ENCODE results near the gene MARVELD3. TPM values are rescaled to one million over a fixed set of nuclear protein-coding genes. Genes with fewer than 3 reads are reported as not detected.

Gene MARVELD3
- total and polyA plus RNA-seq, 8 donors: 9.7 to 16.0 (median 12.8) TPM

DNA sequence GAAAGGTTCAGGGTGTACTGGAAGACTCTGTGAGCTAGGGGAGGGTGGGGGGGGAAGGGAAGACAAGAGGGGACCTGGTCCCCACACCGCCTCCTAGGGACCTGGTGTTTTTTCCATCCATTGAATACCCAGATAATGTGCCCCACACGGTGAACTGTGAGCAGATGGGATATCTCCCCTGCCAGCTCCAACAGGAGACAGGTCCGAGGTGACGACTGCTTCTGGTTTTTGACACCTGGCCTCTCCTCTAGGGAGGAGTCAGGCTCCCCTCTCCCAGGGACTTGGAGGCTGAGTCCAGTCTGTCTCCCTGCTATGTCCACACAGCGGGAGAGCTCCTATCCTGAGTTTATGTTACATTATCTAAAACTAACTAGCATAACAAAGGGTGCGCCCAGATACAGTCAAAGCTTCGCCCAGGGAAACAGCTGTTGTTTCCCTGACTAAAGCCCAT is 1.8 kb downstream of the MARVELD3 start:
- no peak for TF ChIP-seq CTCF (IDR thresholded peaks at IDR 0.05)
- peak overlapping the region; percentile 5 to 84 (median 80) for H3K4me3 ChIP-seq
- intact Hi-C loops (cut with DNase I): no loop called here
- H3K4me1 ChIP-seq: peaks cover 16 to 20% (median 18%) of the 10 kb centered on the region in 3 donors
- H3K27ac ChIP-seq: peak overlapping the region; percentile 8 to 93 (median 56)
- no peaks in the 10 kb centered on the region for H3K27me3 ChIP-seq
- DNase-seq: peak in 4 of 6 donors; percentile 40 to 48 (median 43)
- H3K9me3 ChIP-seq: no peaks in the 10 kb centered on the region
- peak; percentile 13 to 46 (median 38) for ATAC-seq
- no peaks in the 10 kb centered on the region for H3K36me3 ChIP-seq
- no peak for FAIRE-seq
- WGBS, 2 donors: 31 to 35% methylated on average over 7 of the region's 7 CpGs

DNA sequence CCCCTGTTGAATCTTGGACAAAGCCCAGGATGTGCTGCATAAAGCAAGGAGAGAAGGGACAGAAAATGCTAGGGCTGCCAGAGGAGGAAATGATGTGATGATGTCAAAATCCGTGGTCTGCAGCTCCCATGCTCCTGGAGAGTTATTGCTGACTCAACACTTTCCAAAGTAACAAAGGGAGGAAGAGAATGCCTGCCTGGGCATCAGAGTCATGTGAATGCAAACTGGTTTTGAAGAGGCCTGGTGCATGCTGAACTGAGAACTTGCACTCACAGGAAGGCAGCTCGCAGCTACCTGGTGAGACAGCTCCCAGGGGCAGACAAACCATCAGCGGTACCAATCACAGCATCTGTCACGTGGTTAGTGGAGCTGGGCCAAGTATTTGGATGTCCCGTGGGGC is 2.8 kb downstream of the MARVELD3 start:
- TF ChIP-seq CTCF (IDR thresholded peaks at IDR 0.05): no peak
- H3K4me1 ChIP-seq: peaks cover 16 to 20% (median 18%) of the 10 kb centered on the region in 3 donors
- peak in 3 of 6 donors; percentile 29 to 42 (median 30) for DNase-seq
- no peaks in the 10 kb centered on the region for H3K9me3 ChIP-seq
- FAIRE-seq: no peak
- intact Hi-C loops (cut with DNase I): no loop called here
- peak overlapping the region in 1 of 4 donors; percentile 82 for H3K4me3 ChIP-seq
- H3K27ac ChIP-seq: peak overlapping the region in 1 of 4 donors; percentile 1
- peak in 2 of 4 donors; percentile 5 for ATAC-seq
- H3K36me3 ChIP-seq: no peaks in the 10 kb centered on the region
- no peaks in the 10 kb centered on the region for H3K27me3 ChIP-seq
- WGBS, 2 donors: 8% methylated on average over 5 of the region's 5 CpGs

GRCh38 chr16:71629278-71630016 is 3.5 kb downstream of the MARVELD3 start:
- FAIRE-seq: no peak
- Histone ChIP-seq H3K27me3 (no peaks in the 10 kb centered on the region), H3K27ac (peak overlapping the region in 1 of 4 donors; percentile 1), H3K9me3 (no peaks in the 10 kb centered on the region), H3K4me1 (peaks cover 16 to 20% (median 18%) of the 10 kb centered on the region in 3 donors), H3K36me3 (peaks cover 0 to 4% (median 0%) of the 10 kb centered on the region in 3 donors), H3K4me3 (no peak overlapping the region)
- 23 to 29% methylated on average over 11 of the region's 11 CpGs for WGBS, 2 donors
- intact Hi-C loops (cut with DNase I): no loop called here
- peak; percentile 13 to 57 (median 28) for ATAC-seq
- TF ChIP-seq CTCF (IDR thresholded peaks at IDR 0.05): no peak
- DNase-seq: peak in 5 of 6 donors; percentile 70 to 82 (median 71)

DNA sequence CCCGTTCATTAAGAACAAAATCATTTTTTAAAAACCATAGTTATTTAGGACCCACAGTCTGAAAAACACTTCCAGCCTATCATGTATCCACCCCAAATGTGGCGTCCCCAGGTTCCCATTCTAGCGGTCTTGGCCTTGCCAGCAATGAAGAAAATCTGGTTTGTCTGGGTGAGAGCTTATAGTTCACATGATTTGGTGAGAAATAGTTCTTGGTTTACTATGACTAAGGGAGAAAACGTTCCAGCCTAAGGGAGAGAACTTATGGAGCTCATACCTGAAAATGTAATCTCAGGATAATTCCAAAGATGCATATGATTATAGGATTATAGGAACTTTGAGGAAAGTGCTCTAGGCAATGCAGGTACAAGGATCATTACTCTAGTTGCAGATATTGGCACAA is 4.8 kb downstream of the MARVELD3 start:
- DNase-seq (no peak), ATAC-seq (no peak), FAIRE-seq (no peak)
- H3K9me3 ChIP-seq: no peaks in the 10 kb centered on the region
- WGBS, 2 donors: 54 to 55% methylated on average over 4 of the region's 4 CpGs
- no peak overlapping the region for H3K4me3 ChIP-seq
- TF ChIP-seq CTCF (IDR thresholded peaks at IDR 0.05): no peak
- H3K27me3 ChIP-seq: no peaks in the 10 kb centered on the region
- no peak overlapping the region for H3K27ac ChIP-seq
- peaks cover 0 to 4% (median 0%) of the 10 kb centered on the region in 3 donors for H3K36me3 ChIP-seq
- peaks cover 16 to 20% (median 18%) of the 10 kb centered on the region in 3 donors for H3K4me1 ChIP-seq
- intact Hi-C loops (cut with DNase I): no loop called here

GRCh38 chr16:71631776-71632175 is 5.8 kb downstream of the MARVELD3 start:
- no peak for TF ChIP-seq CTCF (IDR thresholded peaks at IDR 0.05)
- peaks cover 0 to 4% (median 0%) of the 10 kb centered on the region in 3 donors for H3K36me3 ChIP-seq
- no peak overlapping the region for H3K27ac ChIP-seq
- FAIRE-seq (no peak), DNase-seq (no peak), ATAC-seq (no peak)
- 44 to 46% methylated on average over 4 of the region's 4 CpGs for WGBS, 2 donors
- no peaks in the 10 kb centered on the region for H3K27me3 ChIP-seq
- intact Hi-C loops (cut with DNase I): no loop called here
- no peak overlapping the region for H3K4me3 ChIP-seq
- no peaks in the 10 kb centered on the region for H3K9me3 ChIP-seq
- H3K4me1 ChIP-seq: peaks cover 16 to 20% (median 18%) of the 10 kb centered on the region in 3 donors
